GM10248 (cell line): ENCODE data around the gene KNDC1.

ENCODE experiments used
- CTCF ChIA-PET: fragments of 300-600 bp; sonication (Branson Sonifier 250); formaldehyde crosslinking; extraction: SDS; loops from one replicate; lab custom pipeline; 2021; ENCODE audit warnings: antibody characterized with exemption; lab: Yijun Ruan, JAX
- POLR2A ChIA-PET: fragments of 350-650 bp; sonication (Branson Sonifier 250); formaldehyde crosslinking; extraction: SDS; loops from one replicate; lab custom pipeline; 2020; ENCODE audit warnings: antibody characterized with exemption; lab: Yijun Ruan, JAX
- DNase-seq: peaks from one replicate; pipeline ENCODE4 v3.0.0; 2012; ENCODE audit errors: extremely low spot score
- CTCF ChIP-seq: IDR thresholded peaks from 2 replicates; pipeline ENCODE4 v1.5.1; 2012; ENCODE audit warnings: mild to moderate bottlenecking, low read depth; ENCODE audit errors: extremely low read depth, missing control alignments, control extremely low read depth

The KNDC1 gene

DNA sequence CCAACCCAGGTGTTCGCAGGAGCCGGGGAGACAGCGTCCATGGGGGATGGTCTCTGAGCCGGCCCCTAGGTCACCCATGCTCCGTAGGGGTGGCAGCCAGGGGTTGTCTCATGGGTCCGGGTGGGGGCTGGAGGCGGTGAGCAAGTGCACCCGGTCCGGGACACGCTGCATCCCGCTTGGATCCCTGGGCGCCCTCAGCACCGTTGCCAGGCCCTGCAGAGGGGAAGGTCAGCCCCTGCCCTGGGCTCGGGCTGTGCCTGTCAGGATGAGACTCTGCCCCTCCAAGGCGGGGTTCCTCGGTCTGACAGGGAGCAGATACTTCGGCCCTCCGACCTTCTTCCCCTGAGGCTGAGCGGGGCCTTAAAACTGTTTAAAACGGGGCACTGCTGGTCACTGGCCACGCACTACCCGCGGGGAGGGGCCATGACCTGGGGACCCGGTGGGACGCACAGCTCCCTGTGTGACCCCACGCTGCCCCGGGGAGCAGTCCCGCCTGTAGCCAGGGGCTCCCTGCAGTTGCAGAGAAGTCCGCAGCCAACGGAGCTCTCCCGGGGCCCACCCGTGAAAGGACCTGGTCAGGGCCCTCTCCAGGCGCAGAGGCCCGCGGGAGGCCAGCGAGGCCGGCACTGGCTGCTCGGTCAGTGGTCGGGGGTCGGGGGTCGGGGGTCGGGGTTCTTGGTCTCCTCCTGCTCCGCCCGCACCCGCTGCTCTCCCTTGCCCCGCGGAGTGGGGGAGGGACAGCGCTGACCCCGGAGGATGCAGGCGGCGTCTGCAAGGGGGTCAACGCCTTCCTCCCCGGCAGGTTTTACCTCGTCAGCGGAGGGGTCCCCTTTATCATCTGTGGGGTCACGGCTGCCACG lies 33.4 kb upstream of the KNDC1 start:
- DNase-seq: no peak
- no peak for TF ChIP-seq CTCF
- POLR2A ChIA-PET: no interaction called here
- CTCF ChIA-PET: interaction anchor here (1.7 kb wide), 1 partner anchor 17 kb away, joined by 4 read pairs; no protein-coding TSS in a partner anchor

- POLR2A ChIA-PET: no interaction called here
- no peak for TF ChIP-seq CTCF
- CTCF ChIA-PET: interaction anchor here (1.7 kb wide), 1 partner anchor 16 kb away, joined by 4 read pairs; no protein-coding TSS in a partner anchor
- DNase-seq: no peak
Observed at GRCh38 chr10:133127291-133128125, 32.5 kb upstream of the KNDC1 start.

DNA sequence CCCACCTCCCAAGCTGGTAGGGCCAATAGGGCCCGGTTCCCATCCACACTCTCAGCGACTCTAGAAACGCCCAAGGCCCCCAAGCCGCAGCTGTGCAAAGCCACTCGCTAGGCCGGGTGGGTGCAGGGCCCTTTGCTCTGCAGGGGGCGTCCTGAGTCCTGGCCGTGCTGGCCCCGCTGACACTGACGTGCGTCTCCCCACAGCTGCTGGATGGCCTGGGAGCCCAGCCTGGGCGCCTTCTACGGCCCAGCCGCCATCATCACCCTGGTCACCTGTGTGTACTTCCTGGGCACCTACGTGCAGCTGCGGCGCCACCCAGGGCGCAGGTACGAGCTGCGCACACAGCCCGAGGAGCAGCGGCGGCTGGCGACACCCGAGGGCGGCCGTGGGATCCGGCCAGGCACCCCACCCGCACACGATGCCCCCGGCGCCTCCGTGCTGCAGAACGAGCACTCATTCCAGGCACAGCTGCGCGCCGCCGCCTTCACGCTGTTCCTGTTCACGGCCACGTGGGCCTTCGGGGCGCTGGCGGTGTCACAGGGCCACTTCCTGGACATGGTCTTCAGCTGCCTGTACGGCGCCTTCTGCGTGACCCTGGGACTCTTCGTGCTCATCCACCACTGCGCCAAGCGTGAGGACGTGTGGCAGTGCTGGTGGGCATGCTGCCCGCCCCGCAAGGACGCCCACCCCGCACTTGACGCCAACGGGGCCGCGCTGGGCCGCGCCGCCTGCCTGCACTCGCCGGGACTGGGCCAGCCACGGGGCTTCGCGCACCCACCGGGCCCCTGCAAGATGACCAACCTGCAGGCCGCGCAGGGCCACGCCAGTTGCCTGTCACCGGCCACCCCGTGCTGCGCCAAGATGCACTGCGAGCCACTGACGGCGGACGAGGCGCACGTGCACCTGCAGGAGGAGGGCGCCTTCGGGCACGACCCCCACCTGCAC lies 31.6 kb upstream of the KNDC1 start:
- ChIA-PET POLR2A (no interaction called here), CTCF (no interaction called here)
- no peak for TF ChIP-seq CTCF
- DNase-seq: no peak

DNA sequence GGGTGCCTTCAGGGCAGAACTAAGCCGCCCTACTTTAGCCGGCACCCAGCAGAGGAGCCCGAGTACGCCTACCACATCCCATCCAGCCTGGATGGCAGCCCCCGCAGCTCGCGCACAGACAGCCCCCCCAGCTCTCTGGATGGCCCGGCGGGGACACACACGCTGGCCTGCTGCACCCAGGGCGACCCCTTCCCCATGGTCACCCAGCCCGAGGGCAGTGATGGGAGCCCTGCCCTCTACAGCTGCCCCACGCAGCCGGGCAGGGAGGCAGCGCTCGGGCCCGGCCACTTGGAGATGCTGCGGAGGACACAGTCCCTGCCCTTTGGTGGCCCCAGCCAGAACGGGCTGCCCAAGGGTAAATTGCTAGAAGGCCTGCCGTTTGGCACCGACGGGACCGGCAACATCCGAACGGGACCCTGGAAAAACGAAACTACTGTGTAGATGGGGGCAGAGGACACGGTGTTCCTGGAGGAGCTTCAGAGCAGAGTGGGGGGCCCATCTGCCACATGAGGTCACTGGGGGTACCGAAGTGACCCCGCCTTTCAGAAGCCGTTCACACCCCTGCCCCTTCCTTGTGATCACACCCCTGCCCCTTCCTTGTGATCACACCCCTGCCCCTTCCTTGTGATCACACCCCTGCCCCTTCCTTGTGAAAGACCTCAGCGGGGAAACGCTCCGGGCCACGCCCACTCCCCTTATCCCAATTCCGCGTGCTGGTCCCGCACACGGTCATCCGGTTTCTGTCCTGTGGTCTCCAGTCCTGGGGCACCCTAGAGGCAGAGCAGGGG lies 30.8 kb upstream of the KNDC1 start:
- ChIA-PET CTCF (no interaction called here), POLR2A (no interaction called here)
- no peak for DNase-seq
- no peak for TF ChIP-seq CTCF

DNA sequence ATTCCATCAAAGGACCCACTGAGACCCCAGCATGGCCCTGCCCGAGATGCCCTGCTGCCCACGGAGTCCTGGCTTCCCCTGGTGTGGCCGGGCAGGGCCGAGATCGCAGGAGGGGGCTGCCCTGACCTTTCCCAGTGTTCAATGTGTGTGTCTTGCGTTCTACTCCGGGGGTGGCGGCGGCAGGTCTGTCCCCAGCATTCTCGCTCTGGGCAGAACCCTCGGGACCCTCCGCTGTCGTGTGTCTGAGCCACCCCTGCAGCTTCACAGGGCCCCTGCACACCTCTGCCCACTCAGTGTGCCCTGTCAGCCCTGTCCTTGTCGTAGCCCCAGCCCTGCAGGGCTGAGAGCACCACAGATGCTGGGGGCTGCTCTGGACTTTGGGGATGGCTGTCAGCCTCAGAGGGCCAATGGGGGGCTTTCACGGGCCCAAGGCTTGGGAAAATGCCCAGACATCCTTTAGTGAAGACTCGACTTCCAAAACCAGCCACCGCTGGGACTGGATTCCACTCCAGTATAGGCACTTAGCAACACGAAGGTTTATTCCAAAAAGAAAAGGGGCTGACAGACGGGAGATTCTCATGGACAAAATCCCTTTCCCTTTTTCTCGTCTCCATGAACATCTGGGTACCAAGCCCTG lies 30.0 kb upstream of the KNDC1 start:
- CTCF ChIA-PET: no interaction called here
- DNase-seq: no peak

More for the DNA sequence above, 30.0 kb upstream of the KNDC1 start:
- POLR2A ChIA-PET: no interaction called here
- no peak for TF ChIP-seq CTCF
